Measurements from ENCODE around the gene PKD1L1. TPM values are rescaled to one million over a fixed set of nuclear protein-coding genes. Genes with fewer than 3 reads are reported as not detected.

Gene PKD1L1
- polyA plus RNA-seq, 1 donor from 2014 or later = 0.06 TPM

- Mint-ChIP-seq H3K27me3 (no peaks in the 10 kb centered on the region), H3K9me3 (no peaks in the 10 kb centered on the region), H3K36me3 (peaks cover 8% of the 10 kb centered on the region), H3K27ac (peak overlapping the region in 1 of 3 donors; percentile 64), H3K4me3 (peak overlapping the region in 1 of 4 donors; percentile 43), H3K4me1 (peaks cover 19 to 28% (median 22%) of the 10 kb centered on the region in 3 donors)
These were observed 25.5 kb upstream of the PKD1L1 start for GRCh38 chr7:47973739-47974138.

GRCh38 chr7:47970761-47971160, 22.5 kb upstream of the PKD1L1 start:
- H3K27ac Mint-ChIP-seq = no peak overlapping the region
- H3K27me3 Mint-ChIP-seq = no peaks in the 10 kb centered on the region
- no peaks in the 10 kb centered on the region for H3K9me3 Mint-ChIP-seq
- peaks cover 7% of the 10 kb centered on the region for H3K36me3 Mint-ChIP-seq
- no peak overlapping the region for H3K4me3 Mint-ChIP-seq
- peaks cover 10 to 22% (median 15%) of the 10 kb centered on the region in 3 donors for H3K4me1 Mint-ChIP-seq

- no peaks in the 10 kb centered on the region for H3K27me3 Mint-ChIP-seq
- H3K9me3 Mint-ChIP-seq = no peaks in the 10 kb centered on the region
- H3K4me3 Mint-ChIP-seq = peak overlapping the region in 1 of 4 donors; percentile 28
- H3K27ac Mint-ChIP-seq = peak overlapping the region in 1 of 3 donors; percentile 61
- peaks cover 8 to 18% (median 12%) of the 10 kb centered on the region in 3 donors for H3K4me1 Mint-ChIP-seq
- peaks cover 6% of the 10 kb centered on the region for H3K36me3 Mint-ChIP-seq
These were observed 20.8 kb upstream of the PKD1L1 start for GRCh38 chr7:47968847-47969774.

GRCh38 chr7:47967708-47968107, 19.4 kb upstream of the PKD1L1 start:
- peaks cover 7% of the 10 kb centered on the region for H3K36me3 Mint-ChIP-seq
- H3K27me3 Mint-ChIP-seq = no peaks in the 10 kb centered on the region
- H3K4me3 Mint-ChIP-seq = no peak overlapping the region
- no peak overlapping the region for H3K27ac Mint-ChIP-seq
- peaks cover 8 to 17% (median 13%) of the 10 kb centered on the region in 3 donors for H3K4me1 Mint-ChIP-seq
- H3K9me3 Mint-ChIP-seq = no peaks in the 10 kb centered on the region

GRCh38 chr7:47967123-47967522, 18.9 kb upstream of the PKD1L1 start:
- H3K36me3 Mint-ChIP-seq = peaks cover 8% of the 10 kb centered on the region
- H3K27ac Mint-ChIP-seq = peak overlapping the region in 1 of 3 donors; percentile 54
- no peak overlapping the region for H3K4me3 Mint-ChIP-seq
- no peaks in the 10 kb centered on the region for H3K9me3 Mint-ChIP-seq
- no peaks in the 10 kb centered on the region for H3K27me3 Mint-ChIP-seq
- H3K4me1 Mint-ChIP-seq = peaks cover 8 to 17% (median 13%) of the 10 kb centered on the region in 3 donors

- peaks cover 16% of the 10 kb centered on the region for H3K36me3 Mint-ChIP-seq
- H3K27me3 Mint-ChIP-seq = no peaks in the 10 kb centered on the region
- no peaks in the 10 kb centered on the region for H3K9me3 Mint-ChIP-seq
- no peak overlapping the region for H3K4me3 Mint-ChIP-seq
- H3K27ac Mint-ChIP-seq = peak overlapping the region in 2 of 3 donors; percentile 69 to 73
- peaks cover 7 to 13% (median 11%) of the 10 kb centered on the region in 3 donors for H3K4me1 Mint-ChIP-seq
These were observed 17.2 kb upstream of the PKD1L1 start for GRCh38 chr7:47965456-47965855.

- no peak overlapping the region for H3K27ac Mint-ChIP-seq
- H3K27me3 Mint-ChIP-seq = no peaks in the 10 kb centered on the region
- H3K9me3 Mint-ChIP-seq = peaks cover 0 to 2% (median 0%) of the 10 kb centered on the region in 3 donors
- peaks cover 0 to 8% (median 0%) of the 10 kb centered on the region in 3 donors for H3K4me1 Mint-ChIP-seq
- H3K4me3 Mint-ChIP-seq = no peak overlapping the region
- peaks cover 19% of the 10 kb centered on the region for H3K36me3 Mint-ChIP-seq
These were observed 14.0 kb upstream of the PKD1L1 start for GRCh38 chr7:47962262-47962661.

- no peak overlapping the region for H3K4me3 Mint-ChIP-seq
- peaks cover 23% of the 10 kb centered on the region for H3K36me3 Mint-ChIP-seq
- no peak overlapping the region for H3K27ac Mint-ChIP-seq
These were observed 8.9 kb upstream of the PKD1L1 start for GRCh38 chr7:47957156-47957555.

GRCh38 chr7:47956220-47956619, 8.0 kb upstream of the PKD1L1 start:
- Mint-ChIP-seq H3K27ac (no peak overlapping the region), H3K36me3 (peaks cover 20% of the 10 kb centered on the region), H3K27me3 (no peaks in the 10 kb centered on the region), H3K4me3 (no peak overlapping the region), H3K9me3 (peaks cover 0 to 2% (median 0%) of the 10 kb centered on the region in 3 donors), H3K4me1 (peaks cover 0 to 3% (median 0%) of the 10 kb centered on the region in 3 donors)

More at GRCh38 chr7:47957156-47957555, 8.9 kb upstream of the PKD1L1 start:
- H3K4me1 Mint-ChIP-seq = peaks cover 0 to 3% (median 0%) of the 10 kb centered on the region in 3 donors
- peaks cover 0 to 2% (median 0%) of the 10 kb centered on the region in 3 donors for H3K9me3 Mint-ChIP-seq
- H3K27me3 Mint-ChIP-seq = no peaks in the 10 kb centered on the region

- H3K4me3 Mint-ChIP-seq = no peak overlapping the region
- peaks cover 0 to 3% (median 0%) of the 10 kb centered on the region in 3 donors for H3K4me1 Mint-ChIP-seq
- peaks cover 0 to 2% (median 0%) of the 10 kb centered on the region in 3 donors for H3K9me3 Mint-ChIP-seq
- no peaks in the 10 kb centered on the region for H3K27me3 Mint-ChIP-seq
- H3K36me3 Mint-ChIP-seq = peaks cover 15% of the 10 kb centered on the region
- H3K27ac Mint-ChIP-seq = no peak overlapping the region
These were observed 6.1 kb upstream of the PKD1L1 start for GRCh38 chr7:47954231-47954911.

- Mint-ChIP-seq H3K27ac (no peak overlapping the region), H3K4me3 (no peak overlapping the region), H3K27me3 (no peaks in the 10 kb centered on the region), H3K4me1 (peaks cover 0 to 3% (median 0%) of the 10 kb centered on the region in 3 donors), H3K9me3 (peaks cover 0 to 2% (median 0%) of the 10 kb centered on the region in 3 donors), H3K36me3 (peaks cover 15% of the 10 kb centered on the region)
These were observed 5.6 kb upstream of the PKD1L1 start for GRCh38 chr7:47953822-47954221.

- peaks cover 8% of the 10 kb centered on the region for H3K36me3 Mint-ChIP-seq
- no peaks in the 10 kb centered on the region for H3K27me3 Mint-ChIP-seq
- H3K27ac Mint-ChIP-seq = no peak overlapping the region
- H3K4me1 Mint-ChIP-seq = peaks cover 0 to 3% (median 0%) of the 10 kb centered on the region in 3 donors
- H3K9me3 Mint-ChIP-seq = no peaks in the 10 kb centered on the region
- H3K4me3 Mint-ChIP-seq = no peak overlapping the region
These were observed 4.0 kb upstream of the PKD1L1 start for GRCh38 chr7:47952224-47952623.

GRCh38 chr7:47951374-47951773, 3.1 kb upstream of the PKD1L1 start:
- Mint-ChIP-seq H3K4me1 (peaks cover 0 to 3% (median 0%) of the 10 kb centered on the region in 3 donors), H3K4me3 (no peak overlapping the region), H3K27me3 (no peaks in the 10 kb centered on the region), H3K27ac (no peak overlapping the region), H3K9me3 (no peaks in the 10 kb centered on the region), H3K36me3 (peaks cover 6% of the 10 kb centered on the region)

- H3K36me3 Mint-ChIP-seq = peaks cover 4% of the 10 kb centered on the region
- H3K27ac Mint-ChIP-seq = no peak overlapping the region
- peaks cover 3% of the 10 kb centered on the region for H3K27me3 Mint-ChIP-seq
- peak overlapping the region in 1 of 4 donors; percentile 30 for H3K4me3 Mint-ChIP-seq
- no peaks in the 10 kb centered on the region for H3K9me3 Mint-ChIP-seq
- H3K4me1 Mint-ChIP-seq = peaks cover 0 to 3% (median 0%) of the 10 kb centered on the region in 3 donors
These were observed 2.4 kb upstream of the PKD1L1 start for GRCh38 chr7:47950714-47951113.

- no peaks in the 10 kb centered on the region for H3K9me3 Mint-ChIP-seq
- peaks cover 3% of the 10 kb centered on the region for H3K27me3 Mint-ChIP-seq
- H3K36me3 Mint-ChIP-seq = peaks cover 4% of the 10 kb centered on the region
- no peak overlapping the region for H3K27ac Mint-ChIP-seq
- H3K4me1 Mint-ChIP-seq = peaks cover 0 to 4% (median 3%) of the 10 kb centered on the region in 3 donors
- no peak overlapping the region for H3K4me3 Mint-ChIP-seq
These were observed 1.4 kb upstream of the PKD1L1 start for GRCh38 chr7:47949703-47950102.
